Right lobe of liver (tissue), 4 donors: Measurements from ENCODE around the gene SOX8.

Experiments used
- CTCF ChIP-seq, 4 donors: fragments of 200-600 bp in 3 of 4; fragments of 450-650 bp in 1 of 4; IDR thresholded peaks; one replicate each; pipeline versions ENCODE4 v1.5.1 to v1.8.0; 2016 to 2022; ENCODE audit warnings: antibody characterized with exemption in 4 of 4, mild to moderate bottlenecking in 2 of 4
- POLR2A ChIP-seq: fragments of 450-650 bp; IDR thresholded peaks from one replicate; pipeline ENCODE4 v1.6.1; 2017; ENCODE audit warnings: antibody characterized with exemption, mild to moderate bottlenecking
- donor health status: DM: no; HTN: no; CAD: no.
- donor health status: DM: no; HTN: no; CAD: no.
- donor health status: DM: no; HTN: yes; CAD: no.

- TF ChIP-seq CTCF (IDR thresholded peaks at IDR 0.05) (no peak), POLR2A (no peak)
These were observed 37.6 kb upstream of the SOX8 start for GRCh38 chr16:943971-944370.
